T-helper 1 cell treated with Interleukin-12 subunit alpha and Interleukin-12 subunit beta and Interleukin-4 antibody, amounts not matched to agents 30 ng/mL and 1 ng/mL, for 36 hours (primary cell): Measurements from ENCODE around the gene HAUS7. TPM values are rescaled to one million over a fixed set of nuclear protein-coding genes. Genes with fewer than 3 reads are reported as not detected.

Experiments used
- intact Hi-C: fragments of 100-400 bp; cut with micrococcal nuclease; formaldehyde crosslinking; loops from one replicate; pipeline ENCODE4 v1.15.1; 2024
- total RNA-seq: library from RNA; stranded (reverse); gene quantifications from 2 replicates; pipeline ENCODE4 v1.2.3, GENCODE V29; 2022

HAUS7 gene
- total RNA-seq, 1 donor from 2014 or later = 41.9 TPM

- intact Hi-C loops = loop anchor here (1.0 kb wide), 2 partner anchors 59 to 77 kb away; partner anchors contain the start of genes HAUS7 and ZNF275
Observed at GRCh38 chrX:153411255-153411987, 59.0 kb downstream of the HAUS7 start, which contains the start of gene ZFP92. Gene ZFP92, plus strand, starts transcription at chrX:153411472. Its CDS starts 6,851 bp downstream, at chrX:153418323.

DNA sequence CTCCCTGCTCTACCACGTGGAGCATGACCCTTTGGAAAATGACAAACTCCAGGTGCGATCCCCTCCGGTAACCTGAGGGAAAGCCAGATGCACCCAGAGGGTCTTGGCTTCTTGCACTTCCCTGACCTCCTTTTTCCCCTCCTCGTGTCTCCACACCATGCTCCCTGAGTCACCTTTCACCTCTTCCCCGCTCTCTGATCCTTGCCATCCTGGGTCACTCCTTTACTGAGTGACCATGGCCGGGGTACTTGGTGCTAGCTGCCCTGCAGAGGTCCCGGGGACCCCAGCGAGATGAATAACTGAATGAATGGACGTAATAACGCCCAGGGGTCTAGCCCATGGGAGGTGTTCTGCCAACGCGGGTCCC is 59.5 kb downstream of the HAUS7 start:
- intact Hi-C loops = loop anchor here (1.0 kb wide), 2 partner anchors 59 to 77 kb away; partner anchors contain the start of genes HAUS7 and ZNF275

- intact Hi-C loops = no loop called here
Observed at GRCh38 chrX:153410373-153410772, 60.0 kb downstream of the HAUS7 start.

DNA sequence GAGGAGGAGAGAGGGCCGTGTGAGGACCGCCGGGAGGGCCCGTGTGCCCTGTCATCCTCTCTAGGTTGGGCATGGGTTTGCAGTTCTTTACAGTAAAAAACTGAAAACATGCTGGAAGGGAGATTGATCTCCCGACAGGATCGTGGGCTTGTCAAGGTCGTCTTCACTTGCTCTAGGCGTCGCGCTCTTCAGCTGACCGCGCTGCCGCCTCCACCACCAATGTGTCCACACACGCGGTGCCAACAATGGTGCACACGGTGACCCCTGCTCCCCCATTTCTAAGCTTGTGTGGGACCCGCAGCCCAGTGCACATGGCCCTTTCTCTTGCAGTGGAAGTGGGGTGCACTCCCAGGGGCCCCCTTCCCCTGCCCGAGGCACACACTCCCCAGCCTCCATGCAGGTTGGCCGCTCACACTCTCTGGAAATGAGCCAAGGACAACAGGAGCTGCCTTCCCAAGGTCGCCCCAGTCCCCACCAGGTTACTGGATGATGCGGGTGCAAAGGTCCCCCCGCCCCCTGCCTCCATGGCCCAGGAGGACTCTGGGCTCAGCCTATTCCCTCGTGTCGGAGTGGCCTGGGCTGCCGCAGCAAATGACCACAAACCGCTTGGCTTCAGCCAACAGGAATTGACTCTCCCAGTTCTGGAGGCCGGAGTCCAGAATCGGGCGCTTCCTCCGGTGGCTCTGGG is 60.8 kb downstream of the HAUS7 start:
- intact Hi-C loops = no loop called here

DNA sequence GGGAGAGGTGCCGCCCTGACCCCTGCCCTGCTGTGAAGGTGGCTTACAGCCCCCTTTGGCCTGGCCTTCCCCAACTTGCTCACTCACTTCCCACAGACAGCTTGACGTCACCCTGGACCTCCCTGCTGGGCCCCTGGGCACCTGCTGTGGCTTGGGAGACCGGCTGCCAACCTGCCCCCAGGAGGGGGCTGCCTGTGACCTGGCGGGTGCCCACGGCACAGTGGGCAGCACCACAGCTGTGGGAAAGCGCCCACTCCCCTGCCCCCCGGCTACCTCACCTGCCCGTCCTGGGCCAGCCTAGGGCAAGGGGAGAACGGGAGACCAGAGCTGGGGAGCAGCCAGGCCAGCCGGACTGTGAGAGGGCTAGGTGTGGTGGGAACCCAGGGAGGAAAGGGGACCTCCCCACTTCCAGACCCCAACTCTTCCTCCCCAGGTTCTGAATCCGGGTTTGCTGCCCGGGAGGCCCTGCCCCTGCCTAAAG is 61.5 kb downstream of the HAUS7 start:
- intact Hi-C loops = no loop called here

DNA sequence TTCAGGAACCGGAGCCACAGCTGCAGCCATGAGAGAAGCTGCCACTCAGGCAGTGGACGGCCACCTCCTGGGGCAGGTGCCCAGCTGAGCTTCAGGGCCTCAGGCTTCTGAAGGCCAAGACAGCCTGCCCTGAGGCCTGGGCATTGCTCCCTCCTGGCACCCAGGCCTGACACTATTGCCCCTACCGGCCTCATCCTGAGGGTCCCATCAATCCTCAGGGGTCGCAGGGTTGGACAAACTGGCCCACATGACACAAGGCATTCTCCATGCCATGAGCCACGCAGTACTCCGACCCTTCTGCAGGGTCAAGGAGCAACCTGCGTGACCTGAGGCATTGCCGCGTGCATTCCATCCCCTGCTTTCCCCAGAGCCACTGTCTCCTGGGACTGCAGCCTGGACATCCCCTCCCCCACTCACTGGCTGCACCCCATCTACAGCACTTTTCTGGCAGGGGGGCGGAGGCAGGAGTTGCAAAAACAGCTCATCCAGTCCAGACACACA is 62.1 kb downstream of the HAUS7 start:
- intact Hi-C loops = no loop called here

DNA sequence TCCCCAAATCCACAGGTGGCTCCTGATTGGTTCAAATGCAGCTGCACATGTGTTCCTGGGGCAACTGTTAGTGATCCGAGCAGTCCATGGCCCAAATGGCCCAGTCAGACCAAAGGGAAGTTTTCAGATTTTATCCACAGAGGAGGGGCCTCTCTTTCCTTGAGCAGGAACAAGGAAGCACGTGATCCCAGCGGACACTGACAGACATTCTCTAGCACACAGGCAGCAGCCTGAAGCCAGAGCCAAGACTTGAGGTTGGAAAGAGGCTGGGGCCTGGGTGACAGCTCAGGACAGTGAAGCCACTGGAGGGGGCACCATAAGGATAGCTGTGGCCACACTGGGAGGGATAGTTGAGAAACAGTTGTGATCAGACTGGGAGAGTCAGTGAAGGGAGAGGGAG is 62.6 kb downstream of the HAUS7 start:
- intact Hi-C loops = no loop called here

DNA sequence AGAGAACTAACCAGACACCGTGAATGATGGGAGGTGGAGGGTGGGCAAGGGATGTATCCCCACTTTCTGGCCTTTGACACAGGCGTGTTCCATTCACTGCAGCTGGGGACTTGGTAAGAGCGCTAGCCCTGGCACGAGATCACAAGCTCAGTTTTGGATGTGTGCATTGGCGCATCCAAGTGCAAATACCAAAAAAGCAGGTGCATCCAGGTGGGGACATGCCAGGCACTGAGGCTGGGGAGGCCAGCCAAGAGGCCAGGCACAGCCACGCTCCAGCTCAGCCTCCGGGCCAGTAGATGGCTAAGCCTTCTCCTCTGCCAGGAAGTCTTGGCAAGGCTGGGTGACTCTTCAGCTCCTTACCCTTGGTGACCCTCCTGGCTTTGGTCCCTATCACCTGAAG is 63.5 kb downstream of the HAUS7 start:
- intact Hi-C loops = no loop called here

DNA sequence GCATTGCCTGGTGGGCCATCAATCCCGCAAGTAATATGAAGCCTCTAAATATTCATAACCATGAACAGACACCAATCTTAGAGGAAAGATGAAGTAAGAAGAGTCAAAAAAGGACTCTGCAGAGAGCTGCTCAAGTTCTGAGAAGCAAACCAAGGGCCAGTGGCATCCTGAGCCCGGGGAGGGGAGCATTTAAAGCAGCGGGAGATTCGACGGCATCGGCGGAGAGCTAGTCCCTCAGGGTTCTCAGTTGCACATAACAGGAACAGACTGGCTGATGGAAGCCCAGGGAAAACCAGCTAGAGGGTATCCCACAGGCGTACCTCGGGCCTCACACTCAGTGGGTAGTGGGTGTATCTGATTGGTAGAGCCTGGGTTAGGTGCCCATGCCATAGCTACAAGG is 64.4 kb downstream of the HAUS7 start:
- intact Hi-C loops = no loop called here

- intact Hi-C loops = no loop called here
Observed at GRCh38 chrX:153405426-153405825, 65.0 kb downstream of the HAUS7 start.

GRCh38 chrX:153404333-153404732 is 66.0 kb downstream of the HAUS7 start:
- intact Hi-C loops = loop anchor here (5.0 kb wide), 1 partner anchor 447 kb away; no protein-coding TSS in a partner anchor

GRCh38 chrX:153401133-153401764 is 69.1 kb downstream of the HAUS7 start, which contains the start of gene PNMA6E:
Gene PNMA6E, minus strand, starts transcription at chrX:153401350. Its CDS starts 2,501 bp downstream, at chrX:153398849.
- intact Hi-C loops = loop anchor here (2.0 to 5.0 kb wide), 2 partner anchors 66 to 444 kb away; partner anchors contain the start of gene ZNF275

DNA sequence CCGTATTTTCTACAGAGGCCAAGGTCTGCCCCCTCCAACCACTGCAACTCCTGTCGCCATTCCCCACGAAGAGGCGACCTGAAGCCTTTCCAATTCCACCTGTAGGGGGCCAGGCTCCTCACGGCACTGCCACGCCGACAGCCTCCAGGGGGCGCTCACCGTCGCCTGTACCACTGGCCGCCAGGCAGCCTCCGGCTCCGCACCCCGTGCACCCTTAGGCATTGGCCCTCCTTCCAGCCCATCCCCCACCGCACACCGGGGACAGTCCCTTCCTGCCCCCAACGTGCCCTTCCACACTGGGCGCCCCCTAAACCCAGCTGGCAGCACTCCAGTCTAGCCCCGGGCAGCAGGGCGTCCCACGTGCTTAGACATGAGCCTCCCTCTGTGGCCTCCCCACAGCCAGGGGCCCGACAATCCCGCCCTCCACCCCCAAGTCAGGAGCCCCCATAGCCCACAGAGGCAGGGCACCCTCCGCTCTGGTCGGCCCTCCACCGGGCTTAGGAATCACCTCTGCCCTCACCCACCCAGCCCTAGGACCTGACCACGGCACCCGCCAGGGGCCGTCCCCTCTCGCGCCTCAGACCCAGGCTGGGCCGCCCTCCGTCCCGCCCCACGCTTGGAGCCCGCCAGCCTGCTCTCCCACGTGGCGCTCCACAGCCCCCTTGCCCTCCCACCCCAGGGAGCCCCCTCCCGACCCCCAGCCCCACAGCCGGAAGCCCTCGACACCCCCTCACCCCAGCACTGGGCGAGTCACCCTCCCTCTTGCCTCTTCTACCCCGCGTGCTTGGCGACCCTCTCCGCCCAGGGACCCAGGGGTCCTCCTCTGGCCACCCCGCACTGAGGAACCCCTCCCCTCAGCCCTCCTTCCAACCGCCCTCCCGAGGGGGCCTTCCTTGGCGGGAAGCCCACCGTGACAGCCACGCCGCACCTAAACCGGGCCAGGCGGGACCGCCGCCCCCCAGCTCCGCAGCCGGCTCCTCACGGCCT is 69.9 kb downstream of the HAUS7 start:
- intact Hi-C loops = loop anchor here (1.0 to 5.0 kb wide), 3 partner anchors 66 to 443 kb away; partner anchors contain the start of gene ZNF275

DNA sequence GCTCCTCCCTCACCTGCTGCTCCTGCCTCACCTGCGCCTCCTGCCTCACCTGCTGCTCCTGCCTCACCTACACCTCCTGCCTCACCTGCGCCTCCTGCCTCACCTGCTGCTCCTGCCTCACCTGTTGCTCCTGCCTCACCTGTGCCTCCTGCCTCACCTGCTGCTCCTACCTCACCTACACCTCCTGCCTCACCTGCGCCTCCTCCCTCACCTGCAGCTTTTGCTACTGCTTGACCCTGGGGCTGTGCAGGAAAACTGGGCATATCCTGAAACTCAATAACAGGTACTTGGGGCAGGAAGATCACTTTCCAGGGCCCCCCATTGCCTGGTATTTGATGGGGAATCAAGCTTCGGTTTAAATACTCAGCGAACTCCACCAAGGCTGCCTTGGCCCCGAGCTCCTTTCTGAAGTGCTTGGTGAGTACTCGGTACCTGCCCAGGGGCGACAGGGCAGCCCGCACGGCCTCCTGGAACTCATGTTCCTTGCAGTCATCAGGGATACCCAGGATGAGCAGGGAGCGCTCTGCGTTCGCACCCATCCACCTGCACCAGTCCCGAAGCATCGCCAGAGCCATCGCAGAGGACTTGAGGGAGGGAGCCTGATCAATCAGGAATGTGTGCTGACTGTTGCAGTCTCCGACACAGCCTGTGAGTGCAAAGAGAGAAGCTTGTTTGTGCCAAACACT is 72.0 kb downstream of the HAUS7 start:
- intact Hi-C loops = no loop called here

Other genes starting within 250 kb of the HAUS7 start
- gene PNMA6F, start 148.8 kb downstream of the HAUS7 start, total RNA-seq = not detected in 2 replicates
- 23.5 and 24.3 TPM in 2 replicates for gene ZNF275, start 136.4 kb downstream of the HAUS7 start, total RNA-seq
- not detected in 2 replicates for gene PNMA6E, start 69.2 kb downstream of the HAUS7 start, total RNA-seq
- gene ZFP92, start 59.1 kb downstream of the HAUS7 start, total RNA-seq = 2.5 TPM in 2 replicates
- gene TREX2, start 24.5 kb downstream of the HAUS7 start, total RNA-seq = 2.3 and 2.4 TPM in 2 replicates
- gene BGN, start 24.4 kb upstream of the HAUS7 start, total RNA-seq = not detected in 2 replicates
- 0.07 and 0.12 TPM in 2 replicates for gene ATP2B3, start 47.1 kb upstream of the HAUS7 start, total RNA-seq
- 22.7 and 23.3 TPM in 2 replicates for gene CCNQ, start 128.6 kb upstream of the HAUS7 start, total RNA-seq
- gene DUSP9, start 176.6 kb upstream of the HAUS7 start, total RNA-seq = not detected in 2 replicates
- gene PNCK, start 203.2 kb upstream of the HAUS7 start, total RNA-seq = not detected in 2 replicates
- 2.3 and 3.1 TPM in 2 replicates for gene SLC6A8, start 217.3 kb upstream of the HAUS7 start, total RNA-seq